ENCODE measurements around the gene DLST. TPM values are rescaled to one million over a fixed set of nuclear protein-coding genes. Genes with fewer than 3 reads are reported as not detected.
A peak's percentile ranks its signal among the peaks of the same experiment; 100 is the strongest.

DLST gene
- total RNA-seq, 1 donor = 50.9 TPM

GRCh38 chr14:74891870-74892269 lies 10.2 kb downstream of the DLST start:
- no peak for DNase-seq (ENCODE audit: low read depth in 2 of 3, low spot score in 2 of 3)

- peak in 1 of 3 donors; percentile 47 for DNase-seq (ENCODE audit: low read depth in 2 of 3, low spot score in 2 of 3)
Measured at GRCh38 chr14:74892745-74893144, 11.0 kb downstream of the DLST start.

GRCh38 chr14:74893614-74894091 lies 11.9 kb downstream of the DLST start:
- DNase-seq (ENCODE audit: low read depth in 2 of 3, low spot score in 2 of 3) = peak in 1 of 3 donors; percentile 32

GRCh38 chr14:74896400-74896799 lies 14.7 kb downstream of the DLST start:
- DNase-seq (ENCODE audit: low read depth in 2 of 3, low spot score in 2 of 3) = no peak

- no peak for DNase-seq (ENCODE audit: low read depth in 2 of 3, low spot score in 2 of 3)
Measured at GRCh38 chr14:74897642-74898041, 15.9 kb downstream of the DLST start.

GRCh38 chr14:74898083-74898482 lies 16.4 kb downstream of the DLST start:
- no peak for DNase-seq (ENCODE audit: low read depth in 2 of 3, low spot score in 2 of 3)

- DNase-seq (ENCODE audit: low read depth in 2 of 3, low spot score in 2 of 3) = no peak
Measured at GRCh38 chr14:74898694-74899093, 17.0 kb downstream of the DLST start.

GRCh38 chr14:74902941-74903705 lies 21.4 kb downstream of the DLST start:
- DNase-seq (ENCODE audit: low read depth in 2 of 3, low spot score in 2 of 3) = no peak

- no peak for DNase-seq (ENCODE audit: low read depth in 2 of 3, low spot score in 2 of 3)
Measured at GRCh38 chr14:74904635-74905503, 23.2 kb downstream of the DLST start.

GRCh38 chr14:74905595-74906142 lies 24.0 kb downstream of the DLST start:
- peak; percentile 62 to 80 (median 68) for DNase-seq (ENCODE audit: low read depth in 2 of 3, low spot score in 2 of 3)

- DNase-seq (ENCODE audit: low read depth in 2 of 3, low spot score in 2 of 3) = peak in 2 of 3 donors; percentile 36 to 56
Measured at GRCh38 chr14:74906925-74907521, 25.3 kb downstream of the DLST start.

GRCh38 chr14:74907744-74908143 lies 26.0 kb downstream of the DLST start:
- DNase-seq (ENCODE audit: low read depth in 2 of 3, low spot score in 2 of 3) = no peak

- no peak for DNase-seq (ENCODE audit: low read depth in 2 of 3, low spot score in 2 of 3)
Measured at GRCh38 chr14:74908861-74909341, 27.2 kb downstream of the DLST start.

- no peak for DNase-seq (ENCODE audit: low read depth in 2 of 3, low spot score in 2 of 3)
Measured at GRCh38 chr14:74909501-74909900, 27.8 kb downstream of the DLST start.

- no peak for DNase-seq (ENCODE audit: low read depth in 2 of 3, low spot score in 2 of 3)
Measured at GRCh38 chr14:74909911-74910310, 28.2 kb downstream of the DLST start.

GRCh38 chr14:74910556-74910955 lies 28.8 kb downstream of the DLST start:
- DNase-seq (ENCODE audit: low read depth in 2 of 3, low spot score in 2 of 3) = no peak

- no peak for DNase-seq (ENCODE audit: low read depth in 2 of 3, low spot score in 2 of 3)
Measured at GRCh38 chr14:74911221-74911620, 29.5 kb downstream of the DLST start.

- no peak for DNase-seq (ENCODE audit: low read depth in 2 of 3, low spot score in 2 of 3)
Measured at GRCh38 chr14:74911704-74912103, 30.0 kb downstream of the DLST start.

- no peak for DNase-seq (ENCODE audit: low read depth in 2 of 3, low spot score in 2 of 3)
Measured at GRCh38 chr14:74912111-74912510, 30.4 kb downstream of the DLST start.

GRCh38 chr14:74912801-74913200 lies 31.1 kb downstream of the DLST start:
- no peak for DNase-seq (ENCODE audit: low read depth in 2 of 3, low spot score in 2 of 3)

- no peak for DNase-seq (ENCODE audit: low read depth in 2 of 3, low spot score in 2 of 3)
Measured at GRCh38 chr14:74913393-74913910, 31.7 kb downstream of the DLST start.
